GM10248 (cell line): ENCODE results near the gene SLC28A1.
A peak's percentile ranks its signal among the peaks of the same experiment; 100 is the strongest.

Experiments used
- CTCF ChIA-PET: fragments of 300-600 bp; sonication (Branson Sonifier 250); formaldehyde crosslinking; extraction: SDS; loops from one replicate; lab custom pipeline; 2021; ENCODE audit warnings: antibody characterized with exemption; lab: Yijun Ruan, JAX
- POLR2A ChIA-PET: fragments of 350-650 bp; sonication (Branson Sonifier 250); formaldehyde crosslinking; extraction: SDS; loops from one replicate; lab custom pipeline; 2020; ENCODE audit warnings: antibody characterized with exemption; lab: Yijun Ruan, JAX
- DNase-seq: peaks from one replicate; pipeline ENCODE4 v3.0.0; 2012; ENCODE audit errors: extremely low spot score
- TF ChIP-seq, protein P1 (sequence below): IDR thresholded peaks from 2 replicates; pipeline ENCODE4 v1.5.1; 2012; ENCODE audit warnings: mild to moderate bottlenecking, low read depth; ENCODE audit errors: extremely low read depth, missing control alignments, control extremely low read depth

Gene SLC28A1

GRCh38 chr15:84980196-84981053 lies 96.0 kb downstream of the SLC28A1 start:
- CTCF ChIA-PET, result interaction anchor here (0.8 to 3.4 kb wide), 11 partner anchors 8 to 188 kb away, joined by 3 to 17 read pairs (median 3); no protein-coding TSS in a partner anchor
- POLR2A ChIA-PET, result interaction anchor here (0.5 kb wide), 1 partner anchor 56 kb away, joined by 3 read pairs; no protein-coding TSS in a partner anchor
- TF ChIP-seq, protein P1, sequence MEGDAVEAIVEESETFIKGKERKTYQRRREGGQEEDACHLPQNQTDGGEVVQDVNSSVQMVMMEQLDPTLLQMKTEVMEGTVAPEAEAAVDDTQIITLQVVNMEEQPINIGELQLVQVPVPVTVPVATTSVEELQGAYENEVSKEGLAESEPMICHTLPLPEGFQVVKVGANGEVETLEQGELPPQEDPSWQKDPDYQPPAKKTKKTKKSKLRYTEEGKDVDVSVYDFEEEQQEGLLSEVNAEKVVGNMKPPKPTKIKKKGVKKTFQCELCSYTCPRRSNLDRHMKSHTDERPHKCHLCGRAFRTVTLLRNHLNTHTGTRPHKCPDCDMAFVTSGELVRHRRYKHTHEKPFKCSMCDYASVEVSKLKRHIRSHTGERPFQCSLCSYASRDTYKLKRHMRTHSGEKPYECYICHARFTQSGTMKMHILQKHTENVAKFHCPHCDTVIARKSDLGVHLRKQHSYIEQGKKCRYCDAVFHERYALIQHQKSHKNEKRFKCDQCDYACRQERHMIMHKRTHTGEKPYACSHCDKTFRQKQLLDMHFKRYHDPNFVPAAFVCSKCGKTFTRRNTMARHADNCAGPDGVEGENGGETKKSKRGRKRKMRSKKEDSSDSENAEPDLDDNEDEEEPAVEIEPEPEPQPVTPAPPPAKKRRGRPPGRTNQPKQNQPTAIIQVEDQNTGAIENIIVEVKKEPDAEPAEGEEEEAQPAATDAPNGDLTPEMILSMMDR, result no peak
- DNase-seq, result peak; percentile 85

DNA sequence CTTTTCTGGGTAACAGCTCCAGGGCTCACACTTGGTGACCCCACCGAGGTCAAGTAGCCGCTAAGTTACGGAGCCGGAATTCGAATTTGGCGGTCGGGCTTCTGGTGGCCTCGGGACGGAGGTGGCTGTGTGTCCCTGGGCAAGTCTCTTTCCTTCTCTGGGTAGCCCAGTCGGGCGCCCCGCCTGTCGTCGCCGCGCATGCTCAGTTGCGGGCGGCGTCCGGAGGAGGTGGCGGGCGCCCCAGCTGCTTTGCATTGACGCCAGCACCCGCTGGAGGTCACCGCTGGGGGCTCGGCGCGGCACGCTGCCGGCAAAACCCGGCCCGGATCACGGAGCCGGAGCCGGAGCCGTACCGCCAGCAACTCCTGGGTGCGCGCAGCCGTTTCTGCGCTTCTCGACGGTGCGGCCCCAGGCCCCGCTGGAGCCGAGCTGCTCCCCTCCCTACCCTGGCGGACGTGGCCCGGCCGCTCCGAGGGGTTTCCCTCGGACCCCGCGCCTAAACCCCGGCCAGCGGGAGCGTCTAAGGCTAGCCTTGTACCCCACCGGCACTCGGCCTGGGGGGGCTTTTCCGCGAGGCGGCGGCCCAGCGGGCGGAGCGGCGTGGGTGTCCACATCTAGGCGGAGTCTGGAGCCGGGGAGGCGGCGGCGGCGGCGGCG lies 96.7 kb downstream of the SLC28A1 start:
- TF ChIP-seq, protein P1, result no peak
- peak; percentile 99 for DNase-seq
- CTCF ChIA-PET, result interaction anchor here (1.0 to 3.4 kb wide), 6 partner anchors 11 to 66 kb away, joined by 3 to 17 read pairs (median 3); no protein-coding TSS in a partner anchor
- POLR2A ChIA-PET, result interaction anchor here (0.5 kb wide), 1 partner anchor 56 kb away, joined by 3 read pairs; no protein-coding TSS in a partner anchor

DNA sequence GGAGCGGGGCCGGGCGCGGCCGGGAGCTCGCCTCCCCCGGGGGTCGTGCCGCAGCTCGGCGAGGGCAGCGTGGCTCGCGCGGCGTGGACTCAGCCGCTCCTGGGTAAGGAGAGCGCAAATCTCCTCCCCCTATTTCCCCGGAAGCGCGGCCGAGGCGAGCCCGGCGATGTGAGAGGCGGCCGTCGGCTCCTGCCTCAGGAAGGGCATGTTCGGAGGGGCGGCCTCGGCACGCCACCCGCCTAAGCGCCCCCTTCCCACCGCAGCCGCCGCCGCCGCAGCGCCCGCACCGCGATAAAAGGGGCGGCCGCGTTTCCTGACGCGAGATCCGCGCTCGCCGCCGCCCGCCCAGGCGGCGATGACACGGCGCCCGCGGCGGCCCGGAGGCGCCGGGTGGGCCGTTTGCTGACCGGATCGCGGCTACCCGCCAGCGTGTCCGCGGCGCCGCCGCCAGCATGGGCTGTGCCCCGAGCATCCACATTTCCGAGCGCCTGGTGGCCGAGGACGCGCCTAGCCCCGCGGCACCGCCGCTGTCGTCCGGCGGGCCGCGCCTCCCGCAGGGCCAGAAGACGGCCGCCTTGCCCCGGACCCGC lies 97.3 kb downstream of the SLC28A1 start, which contains the start of gene PDE8A:
Gene PDE8A, plus strand, starts transcription at position 146 of the 590 bp plus-strand sequence. Its CDS starts 307 bp downstream, at position 453.
- CTCF ChIA-PET, result interaction anchor here (1.0 to 3.4 kb wide), 6 partner anchors 10 to 66 kb away, joined by 3 to 17 read pairs (median 3); no protein-coding TSS in a partner anchor
- TF ChIP-seq, protein P1, result no peak
- DNase-seq, result peak; percentile 61
- POLR2A ChIA-PET, result no interaction called here

DNA sequence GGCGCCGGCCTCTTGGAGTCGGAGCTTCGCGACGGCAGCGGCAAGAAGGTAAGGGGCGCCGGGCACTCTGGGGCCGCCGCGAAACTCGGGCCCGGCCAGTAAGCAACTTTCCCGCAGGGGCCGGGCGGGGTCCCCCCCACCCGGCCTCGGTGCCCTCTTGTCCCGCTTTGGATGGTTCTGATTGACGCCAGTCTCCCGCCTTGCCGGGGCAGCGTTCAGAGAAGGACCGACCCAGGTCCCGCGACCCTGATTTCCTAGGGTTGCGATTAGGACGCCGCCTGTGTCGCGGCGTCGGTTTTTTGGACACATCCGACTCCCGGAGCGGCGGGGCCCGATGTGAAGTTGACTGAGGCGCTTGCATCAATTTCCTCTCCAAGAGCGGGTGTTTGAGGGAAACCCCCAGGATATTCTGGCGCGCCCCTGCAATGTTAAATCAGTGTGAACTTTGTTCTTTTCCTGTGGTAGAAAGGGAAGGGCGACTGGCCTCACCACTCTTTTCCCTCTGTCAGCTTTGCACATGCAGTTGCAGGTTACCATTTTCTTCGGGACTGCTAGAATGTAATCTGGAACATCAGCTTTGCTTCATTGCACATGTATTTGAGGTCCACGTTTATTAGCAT lies 97.9 kb downstream of the SLC28A1 start:
- DNase-seq, result no peak
- POLR2A ChIA-PET, result no interaction called here
- CTCF ChIA-PET, result interaction anchor here (1.4 to 1.6 kb wide), 5 partner anchors 11 to 61 kb away, joined by 3 to 6 read pairs (median 4); no protein-coding TSS in a partner anchor
- TF ChIP-seq, protein P1, result no peak

GRCh38 chr15:84983294-84983693 lies 98.8 kb downstream of the SLC28A1 start:
- TF ChIP-seq, protein P1, result no peak
- CTCF ChIA-PET, result interaction anchor here (1.3 to 1.6 kb wide), 4 partner anchors 17 to 60 kb away, joined by 4 to 6 read pairs (median 4); no protein-coding TSS in a partner anchor
- POLR2A ChIA-PET, result no interaction called here

More at GRCh38 chr15:84983294-84983693, 98.8 kb downstream of the SLC28A1 start:
- DNase-seq, result no peak
